Heart left ventricle (tissue), 13 donors: ENCODE results near the gene FOS.

Experiments used
- POLR2A ChIP-seq, 2 donors: fragments of 450-650 bp; IDR thresholded peaks; one replicate each; pipeline ENCODE4 v1.6.1; 2017; ENCODE audit warnings: antibody characterized with exemption in 2 of 2, mild to moderate bottlenecking in 2 of 2, moderate library complexity in 2 of 2
- TF ChIP-seq, protein P1 (sequence below), 12 donors: fragments of 200-600 bp; sonication (generic) in 4 of 12; IDR thresholded peaks; one replicate each; pipeline versions ENCODE4 v1.5.0 to v1.8.0; 2018 to 2022; ENCODE audit warnings: antibody characterized with exemption in 12 of 12, mild to moderate bottlenecking in 5 of 12
- donor health status: ischemic (EF 13 %, LVEDD 7.1; RV severe dilation, severe dysfunction).
- donor health status: DM: no; HTN: yes; CAD: no.
- donor health status: DM: no; HTN: no; CAD: no.
- donor health status: ischemic (EF 25% LVEDD 6.9; RV normal size, moderate dysfunction).
- donor health status: ischemic (EF 25% LVEDD 5.7; RV mildly dilated, moderate dysfunction).
- donor health status: ischemic (EF 35%, LVEDD 5.7; RV mildly dilated, moderate dysfunction).
- donor health status: nonischemic (EF 11% LVEDD 7.7; RV severe dilation, severe dysfunction).
- donor health status: DM: yes; HTN: yes; CAD: no.
- donor health status: PGD.
- donor health status: ischemic (EF 29% LVEDD 5.4; RV normal size, mild dysfunction).
- donor health status: nonischemic (EF 23%, LVEDD 6.1; RV moderate dilation, normal function).

DNA sequence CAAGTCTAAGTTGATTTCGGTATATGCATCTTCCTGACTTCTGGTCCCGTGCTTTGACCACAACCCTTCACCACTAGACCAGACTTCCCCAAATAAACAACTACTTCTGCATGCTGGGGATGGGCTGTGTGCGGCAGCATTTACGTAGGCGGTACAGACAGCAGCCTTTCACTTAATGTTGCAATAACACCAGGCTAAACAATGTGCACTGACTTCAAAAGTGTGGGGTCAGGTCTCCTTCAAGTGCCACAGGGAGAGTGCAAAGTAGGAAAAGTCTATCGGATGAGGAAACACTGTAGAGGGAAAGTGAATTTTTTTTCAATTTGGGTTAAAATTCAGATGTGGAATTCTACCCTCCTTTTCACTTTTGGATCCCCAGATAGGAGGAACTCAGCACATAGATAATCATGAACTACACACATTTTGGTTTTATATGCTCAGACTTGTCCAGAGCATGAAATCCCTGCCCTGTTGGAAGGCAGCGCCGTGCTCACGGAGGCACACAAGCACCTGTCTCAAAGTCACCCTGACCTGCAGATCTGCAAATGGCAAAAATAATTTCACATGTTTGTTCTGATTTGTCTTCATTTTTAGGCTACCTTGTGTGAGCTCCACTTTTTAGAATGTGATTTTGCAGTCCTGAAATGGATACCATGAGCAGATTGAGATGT is 3.6 kb upstream of the FOS start:
- TF ChIP-seq, protein P1, sequence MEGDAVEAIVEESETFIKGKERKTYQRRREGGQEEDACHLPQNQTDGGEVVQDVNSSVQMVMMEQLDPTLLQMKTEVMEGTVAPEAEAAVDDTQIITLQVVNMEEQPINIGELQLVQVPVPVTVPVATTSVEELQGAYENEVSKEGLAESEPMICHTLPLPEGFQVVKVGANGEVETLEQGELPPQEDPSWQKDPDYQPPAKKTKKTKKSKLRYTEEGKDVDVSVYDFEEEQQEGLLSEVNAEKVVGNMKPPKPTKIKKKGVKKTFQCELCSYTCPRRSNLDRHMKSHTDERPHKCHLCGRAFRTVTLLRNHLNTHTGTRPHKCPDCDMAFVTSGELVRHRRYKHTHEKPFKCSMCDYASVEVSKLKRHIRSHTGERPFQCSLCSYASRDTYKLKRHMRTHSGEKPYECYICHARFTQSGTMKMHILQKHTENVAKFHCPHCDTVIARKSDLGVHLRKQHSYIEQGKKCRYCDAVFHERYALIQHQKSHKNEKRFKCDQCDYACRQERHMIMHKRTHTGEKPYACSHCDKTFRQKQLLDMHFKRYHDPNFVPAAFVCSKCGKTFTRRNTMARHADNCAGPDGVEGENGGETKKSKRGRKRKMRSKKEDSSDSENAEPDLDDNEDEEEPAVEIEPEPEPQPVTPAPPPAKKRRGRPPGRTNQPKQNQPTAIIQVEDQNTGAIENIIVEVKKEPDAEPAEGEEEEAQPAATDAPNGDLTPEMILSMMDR (IDR thresholded peaks at IDR 0.05), result no peak
- TF ChIP-seq POLR2A (IDR thresholded peaks at IDR 0.05), result no peak
